Activated naive CD8-positive, alpha-beta T cell treated with anti-CD3 and anti-CD28 coated beads, Interleukin-2, amount 50 U/mL, for 24 hours (primary cell): Measurements from ENCODE around the gene SPPL2B.

Source experiments
- ATAC-seq: fragments of 150-1000 bp; cut with Tn5 transposase; one replicate; pipeline ENCODE4 v1.10.0; 2021
- DNase-seq: peaks from one replicate; pipeline ENCODE4 v3.0.0; 2021
- H3K27ac Mint-ChIP-seq: one replicate; pipeline ENCODE4 v1.8.0; 2021; ENCODE audit warnings: mild to moderate bottlenecking, mixed read lengths
- H3K27me3 Mint-ChIP-seq: one replicate; pipeline ENCODE4 v1.8.0; 2021; ENCODE audit warnings: mixed read lengths
- H3K36me3 Mint-ChIP-seq: one replicate; pipeline ENCODE4 v1.8.0; 2021; ENCODE audit warnings: low read depth, mixed read lengths
- H3K4me1 Mint-ChIP-seq: one replicate; pipeline ENCODE4 v1.8.0; 2021; ENCODE audit warnings: mixed read lengths
- H3K4me3 Mint-ChIP-seq: one replicate; pipeline ENCODE4 v1.8.0; 2021; ENCODE audit warnings: mild to moderate bottlenecking, moderate library complexity, mixed read lengths
- H3K9me3 Mint-ChIP-seq: one replicate; pipeline ENCODE4 v1.8.0; 2021; ENCODE audit warnings: mixed read lengths

SPPL2B gene

GRCh38 chr19:2289714-2290435 lies 38.6 kb upstream of the SPPL2B start:
- H3K36me3 Mint-ChIP-seq = peaks cover 2% of the 10 kb centered on the region
- peaks cover 20% of the 10 kb centered on the region for H3K4me1 Mint-ChIP-seq

DNA sequence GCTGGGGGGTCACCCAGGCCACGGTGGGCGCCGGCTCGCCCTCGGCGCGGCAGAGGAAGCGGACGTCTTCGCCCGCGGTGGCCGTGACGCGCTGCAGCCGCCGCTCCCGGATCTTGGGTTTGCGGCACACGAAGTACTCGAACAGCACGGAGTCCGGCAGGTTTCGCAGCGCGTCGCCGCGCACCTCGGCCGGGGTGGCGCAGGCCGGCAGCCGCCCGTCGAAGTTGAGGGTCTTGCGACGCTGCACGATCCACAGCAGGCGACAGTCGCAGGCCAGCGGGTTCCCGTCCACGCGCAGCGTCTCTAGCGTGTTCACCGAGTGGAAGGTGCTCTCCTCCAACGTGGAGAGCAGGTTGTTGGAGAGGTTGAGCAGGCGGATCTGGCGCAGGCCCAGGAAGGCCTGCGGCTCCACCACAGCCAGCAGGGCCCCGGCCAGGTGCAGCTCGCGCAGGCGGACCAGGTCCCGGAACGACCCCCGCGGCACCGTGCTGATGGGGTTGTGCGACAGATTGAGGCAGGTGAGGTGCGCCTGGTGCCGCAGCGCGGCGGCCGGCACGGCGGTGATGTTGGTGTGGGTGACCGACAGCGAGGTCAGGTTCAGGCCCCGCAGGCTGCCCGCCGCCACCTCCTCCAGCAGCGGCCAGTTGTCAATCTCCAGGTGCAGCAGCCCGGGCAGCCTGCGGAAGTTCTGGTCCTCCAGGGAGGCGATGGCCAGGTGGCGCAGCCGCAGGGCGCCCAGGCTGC lies 37.9 kb upstream of the SPPL2B start:
- Mint-ChIP-seq H3K9me3 (no peaks in the 10 kb centered on the region), H3K4me1 (peaks cover 20% of the 10 kb centered on the region), H3K4me3 (peak overlapping the region; percentile 53), H3K36me3 (peaks cover 2% of the 10 kb centered on the region), H3K27me3 (peaks cover 11% of the 10 kb centered on the region), H3K27ac (no peak overlapping the region)
- DNase-seq = no peak
- no peak for ATAC-seq

More at GRCh38 chr19:2289714-2290435, 38.6 kb upstream of the SPPL2B start:
- H3K9me3 Mint-ChIP-seq = no peaks in the 10 kb centered on the region
- H3K27me3 Mint-ChIP-seq = peaks cover 11% of the 10 kb centered on the region
- peak; percentile 45 for DNase-seq
- H3K27ac Mint-ChIP-seq = peak overlapping the region; percentile 54
- peak; percentile 47 for ATAC-seq
- H3K4me3 Mint-ChIP-seq = peak overlapping the region; percentile 77

DNA sequence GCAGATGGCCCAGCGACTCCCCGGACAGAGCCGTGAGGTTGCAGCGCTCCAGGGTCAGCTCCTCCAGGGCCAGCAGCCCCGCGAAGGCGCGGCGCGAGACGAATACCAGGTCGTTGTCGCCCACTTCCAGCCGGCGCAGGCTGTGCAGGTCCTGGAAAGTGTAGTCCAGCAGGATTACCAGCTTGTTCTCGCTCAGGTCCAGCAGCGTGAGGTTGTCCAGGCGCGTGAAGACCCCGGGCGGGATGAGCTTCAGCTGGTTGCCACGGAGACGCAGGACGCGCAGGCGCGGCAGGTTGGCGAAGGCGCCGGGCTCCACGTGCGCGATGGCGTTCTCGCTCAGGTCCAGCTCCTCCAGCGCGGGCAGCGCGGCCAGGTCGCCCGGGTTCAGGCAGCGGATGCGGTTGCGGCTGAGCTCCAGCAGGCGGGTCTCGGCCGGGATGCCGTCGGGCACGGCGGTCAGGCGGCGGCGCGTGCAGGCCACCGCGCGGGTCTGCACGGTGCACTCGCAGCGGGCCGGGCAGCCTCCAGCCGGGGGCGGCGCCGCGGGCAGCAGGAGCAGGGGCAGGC lies 37.2 kb upstream of the SPPL2B start:
- no peaks in the 10 kb centered on the region for H3K9me3 Mint-ChIP-seq
- H3K27ac Mint-ChIP-seq = no peak overlapping the region
- H3K27me3 Mint-ChIP-seq = peaks cover 11% of the 10 kb centered on the region
- DNase-seq (no peak), ATAC-seq (no peak)
- H3K4me1 Mint-ChIP-seq = peaks cover 20% of the 10 kb centered on the region
- peaks cover 2% of the 10 kb centered on the region for H3K36me3 Mint-ChIP-seq
- peak overlapping the region; percentile 53 for H3K4me3 Mint-ChIP-seq

DNA sequence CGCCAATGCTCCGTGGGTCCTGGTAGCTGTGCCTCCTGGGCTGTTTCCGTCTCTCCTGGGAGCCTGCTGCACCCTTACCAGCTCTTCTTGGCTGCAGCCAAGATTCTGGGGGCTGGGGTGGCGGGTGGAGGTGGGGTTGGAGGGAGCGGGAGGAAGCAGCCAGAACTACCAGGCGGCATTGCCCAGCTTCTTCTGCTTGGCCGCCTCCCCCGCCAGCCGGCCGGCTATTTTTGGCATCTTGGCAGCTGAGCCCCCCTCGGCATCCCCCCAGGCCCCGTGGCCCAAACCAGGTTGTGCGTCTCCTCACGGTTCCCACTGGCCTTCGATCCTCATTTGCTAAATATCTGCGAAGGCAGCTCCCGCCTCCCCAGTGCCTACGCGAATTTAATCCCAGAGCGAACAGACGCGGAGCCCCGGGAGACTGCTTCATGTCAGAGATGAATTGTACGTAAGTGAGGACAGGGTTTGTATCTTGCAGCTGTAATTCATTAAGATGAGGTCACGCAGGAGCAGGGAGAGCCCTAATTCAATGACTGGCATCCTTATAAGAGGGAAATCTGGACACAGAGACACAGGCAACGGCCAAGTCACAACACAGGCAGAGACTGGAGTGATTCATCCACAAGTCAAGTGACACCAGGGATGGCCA lies 33.7 kb upstream of the SPPL2B start:
- no peak overlapping the region for H3K4me3 Mint-ChIP-seq
- no peak overlapping the region for H3K27ac Mint-ChIP-seq
- peaks cover 2% of the 10 kb centered on the region for H3K27me3 Mint-ChIP-seq
- H3K36me3 Mint-ChIP-seq = peaks cover 2% of the 10 kb centered on the region
- DNase-seq (no peak), ATAC-seq (no peak)
- H3K4me1 Mint-ChIP-seq = peaks cover 8% of the 10 kb centered on the region
- no peaks in the 10 kb centered on the region for H3K9me3 Mint-ChIP-seq

DNA sequence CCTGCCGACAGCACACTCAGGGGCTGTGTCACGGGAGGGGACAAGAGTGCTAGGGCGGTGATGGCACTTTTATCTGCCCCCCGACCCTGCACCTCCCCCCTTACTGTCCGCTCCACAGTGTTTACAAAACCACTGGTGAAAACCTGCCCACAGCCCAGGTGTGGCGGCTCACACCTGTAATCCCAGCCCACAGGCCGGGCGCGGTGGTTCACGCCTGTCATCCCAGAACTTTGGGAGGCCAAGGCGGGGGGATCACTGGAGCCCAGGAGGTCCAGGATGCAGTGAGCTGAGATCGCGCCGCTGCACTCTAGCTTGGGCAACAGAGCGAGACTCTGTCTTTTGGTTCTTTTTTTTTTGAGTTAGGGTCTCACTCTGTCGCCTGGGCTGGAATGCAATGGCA lies 32.3 kb upstream of the SPPL2B start:
- Mint-ChIP-seq H3K4me1 (peaks cover 6% of the 10 kb centered on the region), H3K27me3 (no peaks in the 10 kb centered on the region), H3K4me3 (no peak overlapping the region), H3K36me3 (peaks cover 2% of the 10 kb centered on the region), H3K27ac (no peak overlapping the region), H3K9me3 (no peaks in the 10 kb centered on the region)
- DNase-seq (no peak), ATAC-seq (no peak)

DNA sequence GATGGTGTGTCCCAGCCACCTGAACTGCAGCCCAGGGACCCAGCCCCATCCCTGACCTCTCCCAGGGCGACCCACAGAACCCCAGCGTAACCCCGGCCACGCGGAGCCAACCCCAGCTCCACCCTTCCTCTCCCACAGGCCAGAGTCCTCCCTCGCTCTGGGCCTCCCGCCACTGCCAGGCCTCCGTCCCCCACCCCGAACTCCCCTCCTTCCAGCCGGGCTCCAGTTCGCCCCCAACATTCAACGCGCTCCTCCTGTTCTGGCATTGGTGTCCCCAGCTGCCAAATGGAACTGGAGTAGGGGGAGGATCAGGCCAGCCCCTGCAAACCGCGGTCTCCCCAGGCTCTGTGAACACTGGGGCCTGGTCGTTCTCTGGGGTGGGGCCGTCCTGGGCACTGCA lies 28.0 kb upstream of the SPPL2B start:
- peaks cover 19% of the 10 kb centered on the region for H3K27me3 Mint-ChIP-seq
- H3K4me3 Mint-ChIP-seq = no peak overlapping the region
- no peak overlapping the region for H3K27ac Mint-ChIP-seq
- H3K4me1 Mint-ChIP-seq = peaks cover 10% of the 10 kb centered on the region
- no peaks in the 10 kb centered on the region for H3K36me3 Mint-ChIP-seq
- H3K9me3 Mint-ChIP-seq = no peaks in the 10 kb centered on the region
- ATAC-seq = no peak
- no peak for DNase-seq

GRCh38 chr19:2302319-2303210 lies 25.9 kb upstream of the SPPL2B start:
- Mint-ChIP-seq H3K27ac (no peak overlapping the region), H3K4me3 (no peak overlapping the region)
- ATAC-seq = peak; percentile 17

GRCh38 chr19:2303211-2303798 lies 25.2 kb upstream of the SPPL2B start:
- no peak for ATAC-seq
- Mint-ChIP-seq H3K27me3 (peaks cover 31% of the 10 kb centered on the region), H3K4me3 (no peak overlapping the region), H3K9me3 (no peaks in the 10 kb centered on the region), H3K36me3 (no peaks in the 10 kb centered on the region), H3K27ac (no peak overlapping the region), H3K4me1 (peaks cover 16% of the 10 kb centered on the region)
- no peak for DNase-seq

More at GRCh38 chr19:2302319-2303210, 25.9 kb upstream of the SPPL2B start:
- Mint-ChIP-seq H3K36me3 (no peaks in the 10 kb centered on the region), H3K27me3 (peaks cover 30% of the 10 kb centered on the region), H3K4me1 (peaks cover 16% of the 10 kb centered on the region), H3K9me3 (no peaks in the 10 kb centered on the region)
- no peak for DNase-seq

DNA sequence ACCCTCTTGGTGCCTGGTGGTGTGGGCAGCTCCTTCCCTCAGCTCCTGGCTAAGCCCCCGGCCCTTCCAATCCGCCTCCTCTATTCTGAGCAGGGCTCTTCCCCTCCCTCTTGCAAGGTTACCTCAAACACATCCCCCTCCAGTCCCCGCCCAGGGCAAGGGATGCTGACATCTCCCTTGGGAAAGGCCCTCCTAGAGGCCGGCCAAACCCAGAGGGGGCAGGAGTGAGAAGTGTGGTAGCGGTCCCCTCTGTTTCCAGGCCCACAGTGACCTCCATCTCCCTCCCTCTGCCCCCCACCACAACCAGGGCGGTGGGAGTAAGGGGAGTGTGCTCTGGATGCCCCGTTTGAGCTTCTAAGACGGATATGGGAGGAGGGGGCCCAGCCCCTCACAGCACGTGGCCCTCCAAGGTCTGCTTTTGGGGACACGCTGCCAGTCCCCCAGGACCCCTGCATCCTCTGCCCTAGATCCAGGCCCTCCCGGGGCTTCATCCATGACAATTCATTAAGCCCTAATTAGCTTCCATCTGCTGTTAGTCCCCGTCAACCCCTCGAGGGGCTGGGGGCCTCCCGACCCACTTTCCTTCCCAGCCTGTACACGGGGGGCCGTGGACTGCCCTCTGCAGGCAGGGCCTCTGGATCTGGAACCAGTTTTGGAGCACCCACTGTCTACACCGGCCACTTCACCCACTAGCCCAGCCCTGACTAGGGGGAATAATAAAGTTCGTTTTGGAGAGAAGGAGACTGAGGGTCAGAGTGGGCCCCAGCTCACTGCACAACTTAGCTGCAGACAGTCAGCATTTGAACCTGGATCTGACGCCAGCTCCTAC lies 22.8 kb upstream of the SPPL2B start:
- Mint-ChIP-seq H3K4me1 (peaks cover 18% of the 10 kb centered on the region), H3K27ac (no peak overlapping the region)
- no peak for ATAC-seq

GRCh38 chr19:2306281-2306806 lies 22.1 kb upstream of the SPPL2B start:
- peaks cover 53% of the 10 kb centered on the region for H3K27me3 Mint-ChIP-seq
- no peak for DNase-seq
- no peaks in the 10 kb centered on the region for H3K36me3 Mint-ChIP-seq
- no peak overlapping the region for H3K27ac Mint-ChIP-seq
- no peaks in the 10 kb centered on the region for H3K9me3 Mint-ChIP-seq
- peaks cover 17% of the 10 kb centered on the region for H3K4me1 Mint-ChIP-seq
- H3K4me3 Mint-ChIP-seq = no peak overlapping the region
- peak; percentile 20 for ATAC-seq

More for the DNA sequence above, 22.8 kb upstream of the SPPL2B start:
- peaks cover 54% of the 10 kb centered on the region for H3K27me3 Mint-ChIP-seq
- H3K9me3 Mint-ChIP-seq = no peaks in the 10 kb centered on the region
- no peaks in the 10 kb centered on the region for H3K36me3 Mint-ChIP-seq
- no peak for DNase-seq
- H3K4me3 Mint-ChIP-seq = no peak overlapping the region

DNA sequence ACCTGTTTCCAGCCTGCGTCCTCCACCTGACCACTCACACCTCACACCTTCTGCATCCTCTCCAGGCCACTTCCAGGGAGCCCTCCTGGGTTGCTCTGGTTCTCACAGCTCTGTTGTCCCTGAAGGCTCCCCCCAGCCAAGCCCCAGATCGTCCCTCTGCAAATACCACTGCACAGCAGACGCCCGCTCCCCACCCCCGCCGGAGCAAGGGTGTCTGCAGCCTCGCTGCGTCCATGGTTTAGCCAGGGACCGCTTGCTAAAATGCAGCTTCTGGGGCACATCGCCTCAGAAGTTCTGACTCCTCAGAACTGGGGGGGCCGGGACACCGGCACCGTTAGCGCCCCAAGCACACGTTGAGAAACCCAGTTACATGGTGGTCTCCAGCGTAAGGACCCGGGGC lies 21.5 kb upstream of the SPPL2B start:
- DNase-seq (no peak), ATAC-seq (no peak)
- H3K27me3 Mint-ChIP-seq = peaks cover 51% of the 10 kb centered on the region
- H3K4me1 Mint-ChIP-seq = peaks cover 15% of the 10 kb centered on the region
- no peaks in the 10 kb centered on the region for H3K9me3 Mint-ChIP-seq
- no peak overlapping the region for H3K4me3 Mint-ChIP-seq
- no peaks in the 10 kb centered on the region for H3K36me3 Mint-ChIP-seq
- H3K27ac Mint-ChIP-seq = no peak overlapping the region

GRCh38 chr19:2307518-2308012 lies 20.9 kb upstream of the SPPL2B start:
- H3K4me1 Mint-ChIP-seq = peaks cover 14% of the 10 kb centered on the region
- peaks cover 55% of the 10 kb centered on the region for H3K27me3 Mint-ChIP-seq
- no peaks in the 10 kb centered on the region for H3K9me3 Mint-ChIP-seq
- no peak overlapping the region for H3K27ac Mint-ChIP-seq
- H3K4me3 Mint-ChIP-seq = no peak overlapping the region
- no peak for DNase-seq
- ATAC-seq = no peak
- H3K36me3 Mint-ChIP-seq = no peaks in the 10 kb centered on the region
